CMK (cell line): ENCODE results near the gene HADHA.
A peak's percentile ranks its signal among the peaks of the same experiment; 100 is the strongest.
"Not testable (repeated sequence)": the region's sequence is repeated elsewhere in the genome, so short reads cannot be mapped to it uniquely, and the experiment has no call there.

Experiments used
- DNase-seq: peaks from one replicate; pipeline ENCODE4 v3.0.0-alpha.2; 2010; ENCODE audit warnings: low read depth

HADHA gene

DNA sequence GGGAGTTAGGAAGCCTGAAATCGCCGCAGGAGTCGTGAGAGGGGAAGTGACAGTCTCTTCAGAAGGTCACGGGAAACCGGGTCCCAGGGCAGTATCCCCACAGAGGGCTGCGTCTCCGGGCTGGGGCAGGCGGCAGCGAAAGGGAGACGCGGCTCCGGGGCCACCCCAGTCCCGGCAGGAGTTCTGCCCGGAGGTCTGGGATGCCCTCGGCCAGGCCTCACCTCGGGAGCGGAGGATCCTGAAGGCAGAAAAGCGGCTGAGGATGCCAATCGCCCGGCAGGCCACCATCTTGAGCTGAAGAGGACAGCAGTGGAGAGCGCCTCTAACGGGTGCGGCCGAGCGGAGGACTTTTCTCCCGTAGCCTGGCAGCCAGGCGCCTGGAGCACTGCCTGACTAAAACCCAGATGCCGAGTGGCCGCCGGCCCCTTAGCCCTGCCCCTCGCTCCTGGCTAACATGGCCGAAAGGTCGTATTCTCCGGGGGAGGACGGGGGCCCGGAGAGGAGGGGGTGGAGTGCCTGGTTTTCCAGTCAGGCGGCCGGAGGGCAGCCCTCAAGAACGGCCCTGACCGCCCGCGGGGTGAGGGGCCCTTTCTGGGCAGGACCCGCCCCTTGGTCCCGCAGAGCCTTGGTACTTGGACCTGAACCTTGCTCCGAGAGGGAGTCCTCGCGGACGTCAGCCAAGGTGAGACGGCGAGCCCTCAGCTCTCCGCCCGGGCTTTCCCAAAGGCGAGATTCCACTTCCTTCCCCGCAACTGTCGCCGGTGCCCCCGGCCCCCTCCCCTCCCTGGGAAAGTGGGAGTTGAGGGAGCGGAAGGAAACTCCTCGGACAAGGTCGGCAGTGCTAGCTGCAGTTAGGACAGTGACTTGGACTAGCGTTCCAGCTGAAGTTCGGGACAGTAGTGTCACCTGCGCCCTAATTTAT, at the start of gene HADHA, which contains the start of gene HADHB:
HADHA (minus strand) TSS at position 324 of the 922 bp plus-strand sequence; CDS start at position 288, 36 bp downstream.
HADHB (plus strand) TSS at position 631 of the 922 bp plus-strand sequence. CDS start 9,316 bp downstream, outside the sequence.
- DNase-seq: peak; percentile 83

DNA sequence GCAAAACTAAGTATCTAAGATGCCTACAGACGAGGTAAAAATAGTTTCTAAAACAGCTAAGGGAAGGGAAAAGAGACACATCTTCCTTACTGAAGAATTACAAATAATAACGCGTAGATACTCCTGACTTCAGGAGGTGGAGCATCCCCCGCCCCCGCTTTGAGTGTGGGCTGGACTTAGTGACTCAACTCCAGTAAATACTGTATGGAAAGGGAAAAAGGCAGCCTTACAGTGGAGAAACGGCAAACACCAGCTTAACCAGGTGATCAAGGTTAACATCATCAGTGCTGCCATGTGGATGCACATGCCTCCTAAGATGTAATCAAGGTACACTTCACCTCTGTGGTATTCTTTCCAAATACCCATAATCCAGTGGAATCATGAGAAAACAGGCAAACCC, 48.2 kb upstream of the HADHA start:
- no peak for DNase-seq

DNA sequence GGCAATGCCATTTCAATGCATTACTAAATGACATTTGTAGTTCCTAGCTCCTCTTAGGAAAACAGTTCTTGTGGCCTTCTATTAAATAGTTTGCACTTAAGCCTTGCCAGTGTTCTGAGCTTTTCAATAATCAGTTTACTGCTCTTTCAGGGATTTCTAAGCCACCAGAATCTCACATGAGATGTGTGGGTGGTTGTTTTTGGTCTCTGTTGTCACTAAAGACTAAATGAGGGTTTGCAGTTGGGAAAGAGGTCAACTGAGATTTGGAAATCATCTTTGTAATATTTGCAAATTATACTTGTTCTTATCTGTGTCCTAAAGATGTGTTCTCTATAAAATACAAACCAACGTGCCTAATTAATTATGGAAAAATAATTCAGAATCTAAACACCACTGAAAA, 45.6 kb upstream of the HADHA start:
- no peak for DNase-seq

DNA sequence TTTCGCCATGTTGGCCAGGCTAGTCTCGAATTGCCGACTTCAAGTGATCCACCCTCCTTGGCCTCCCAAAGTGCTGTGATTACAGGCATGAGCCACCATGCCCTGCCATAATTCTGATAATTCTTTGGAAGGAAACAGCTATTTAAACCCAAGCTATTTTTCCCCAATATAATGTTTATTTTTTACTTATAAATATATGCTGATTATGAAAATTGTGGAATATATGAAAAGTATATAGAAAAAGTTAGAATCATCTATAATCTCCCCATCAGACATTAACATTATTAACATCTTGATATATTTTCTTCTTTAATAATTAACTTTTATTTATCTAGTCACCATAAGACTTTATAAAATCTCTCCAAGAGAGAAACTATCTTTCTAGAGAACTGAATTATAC, 41.5 kb upstream of the HADHA start:
- DNase-seq: no peak

DNA sequence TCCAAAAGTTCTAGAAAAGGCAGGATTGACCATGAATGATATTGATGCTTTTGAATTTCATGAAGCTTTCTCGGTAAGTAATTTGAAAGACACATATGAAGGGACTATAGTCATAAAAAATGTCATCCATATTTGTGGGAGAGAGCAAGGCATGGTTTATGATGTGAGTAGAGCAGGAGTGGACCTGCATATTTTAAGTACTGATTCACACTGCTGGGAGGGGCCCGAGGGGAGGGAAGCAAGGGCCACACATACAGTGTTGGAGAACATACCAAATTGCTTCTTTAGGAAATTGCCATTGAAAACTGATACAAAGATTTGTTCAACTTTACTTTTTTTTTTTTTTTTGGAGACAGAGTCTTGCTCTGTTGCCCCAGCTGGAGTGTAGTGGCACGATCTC, 39.7 kb upstream of the HADHA start:
- no peak for DNase-seq

DNA sequence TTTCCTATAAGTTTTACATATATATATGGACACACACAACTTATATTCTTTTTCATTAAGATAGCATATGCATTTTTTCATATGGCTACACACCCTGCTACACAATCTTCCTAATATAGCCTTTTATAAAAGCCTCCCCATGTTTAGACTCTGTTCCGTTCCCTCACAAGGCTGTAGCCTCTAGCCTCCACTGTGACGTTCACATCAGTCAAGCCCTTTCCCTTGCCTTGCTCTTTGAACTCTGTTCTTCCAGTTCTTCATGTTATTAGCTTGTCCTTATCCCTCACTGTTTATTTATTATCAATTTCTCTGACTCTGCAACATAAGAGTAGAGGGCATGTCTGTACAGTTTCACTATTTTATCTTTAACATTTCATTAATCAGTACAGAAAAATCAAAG, 39.2 kb upstream of the HADHA start:
- no peak for DNase-seq

DNA sequence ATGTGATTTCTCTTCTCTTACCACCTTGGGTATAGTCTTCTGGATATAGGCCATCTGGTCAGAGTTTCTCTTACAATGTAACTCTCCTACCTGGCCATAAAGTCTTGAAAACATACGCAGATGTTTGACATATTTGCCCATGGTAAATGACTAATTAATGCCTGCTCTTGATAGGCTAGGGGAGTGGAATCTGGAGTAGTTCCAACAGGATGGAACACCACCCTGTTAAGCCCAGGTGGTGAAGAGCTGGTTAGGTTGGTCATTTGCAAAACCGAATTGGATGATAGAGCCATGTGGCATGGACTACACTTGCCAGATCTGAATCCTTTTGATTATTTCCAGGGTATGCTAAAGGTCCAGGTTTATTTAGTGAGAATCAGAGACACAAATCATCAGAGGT, 36.8 kb upstream of the HADHA start:
- no peak for DNase-seq

DNA sequence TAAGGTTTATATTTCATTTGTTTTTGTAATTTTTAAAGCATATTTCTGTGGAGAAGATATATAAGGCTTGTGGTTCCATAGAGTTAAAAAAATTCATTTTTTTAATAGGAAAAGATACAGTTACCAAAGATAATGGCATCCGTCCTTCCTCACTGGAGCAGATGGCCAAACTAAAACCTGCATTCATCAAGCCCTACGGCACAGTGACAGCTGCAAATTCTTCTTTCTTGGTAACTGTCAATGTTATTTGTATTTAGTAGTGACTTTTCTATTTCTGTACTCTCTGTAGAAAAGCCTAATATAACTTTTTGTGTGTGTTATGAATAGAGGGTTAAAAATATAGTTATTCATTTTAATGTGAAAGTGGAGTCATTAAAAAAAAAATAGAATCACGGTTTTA, 35.5 kb upstream of the HADHA start:
- DNase-seq: no peak

DNA sequence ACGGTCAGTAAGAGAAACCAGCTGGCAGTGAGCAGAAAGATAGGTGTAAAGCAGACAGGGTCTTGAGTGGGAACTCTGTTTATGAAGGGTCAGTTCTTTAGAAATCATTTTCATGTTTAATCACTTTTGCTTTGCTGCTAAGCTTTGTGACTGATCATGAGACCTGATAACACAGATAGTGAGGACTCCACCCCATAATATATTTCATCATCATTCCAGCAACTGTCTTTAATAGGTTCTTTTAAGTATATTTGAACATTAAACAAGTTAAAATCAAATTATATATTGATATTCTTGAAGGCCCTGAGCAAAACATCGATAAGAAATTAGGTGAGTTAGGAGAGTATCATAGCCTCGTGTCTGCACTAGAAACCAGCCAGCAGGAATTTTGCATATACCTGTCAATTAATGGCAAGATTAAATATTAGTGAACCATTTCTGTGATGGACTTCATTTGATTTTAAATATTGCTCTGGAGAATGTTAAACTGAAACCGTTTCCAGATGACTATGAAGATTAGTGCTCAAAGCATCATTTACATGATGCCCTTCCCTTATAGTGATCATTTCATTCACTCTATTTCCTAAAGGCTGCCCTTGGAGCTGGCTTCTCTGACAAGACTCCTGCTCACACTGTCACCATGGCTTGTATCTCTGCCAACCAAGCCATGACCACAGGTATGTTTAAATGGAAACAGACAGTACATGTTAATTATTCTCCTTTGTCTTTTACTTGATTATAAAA, 32.2 kb upstream of the HADHA start:
- DNase-seq: no peak

DNA sequence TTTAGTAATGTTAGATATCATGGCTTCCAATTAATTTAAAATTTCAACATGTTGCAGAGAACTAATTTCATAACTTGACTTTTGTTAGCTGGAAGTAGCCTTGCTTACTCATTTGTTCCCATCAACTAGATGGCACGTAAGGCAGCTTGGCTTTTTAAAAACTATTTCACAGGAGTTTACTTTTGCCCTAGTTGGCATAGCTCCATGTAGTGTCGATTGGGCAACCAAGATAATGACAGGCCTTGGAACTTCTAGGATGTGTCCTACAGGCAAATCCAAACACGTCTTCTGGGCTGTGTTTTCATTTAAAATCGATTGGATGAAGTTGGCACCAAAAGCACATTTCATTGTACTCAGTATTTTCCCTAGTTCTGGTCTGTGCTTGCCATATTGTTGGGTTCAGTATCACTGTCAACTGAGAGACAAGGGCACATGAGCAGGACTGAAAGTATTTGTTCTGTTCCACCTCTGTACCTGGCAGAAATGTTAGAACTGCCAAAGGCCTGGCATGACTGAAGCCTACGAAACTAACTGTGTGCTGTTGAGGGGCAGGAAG, 29.7 kb upstream of the HADHA start:
- DNase-seq: no peak

DNA sequence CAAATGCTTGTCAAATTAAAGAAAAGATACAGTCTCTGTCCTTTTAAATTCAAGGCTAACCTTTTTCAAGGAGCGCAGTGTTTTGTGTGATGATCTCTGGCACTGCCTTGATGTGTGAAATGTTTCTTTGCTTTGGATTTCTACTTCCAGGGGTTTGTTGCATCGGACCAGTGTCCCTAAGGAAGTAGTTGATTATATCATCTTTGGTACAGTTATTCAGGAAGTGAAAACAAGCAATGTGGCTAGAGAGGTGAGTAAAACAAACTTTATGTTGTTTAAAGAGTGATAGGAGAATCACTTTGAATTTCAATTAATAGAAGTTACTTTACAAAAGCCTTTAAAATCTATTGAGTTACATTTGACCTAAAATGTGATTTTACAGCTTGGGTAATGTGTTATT, 29.1 kb upstream of the HADHA start:
- no peak for DNase-seq

DNA sequence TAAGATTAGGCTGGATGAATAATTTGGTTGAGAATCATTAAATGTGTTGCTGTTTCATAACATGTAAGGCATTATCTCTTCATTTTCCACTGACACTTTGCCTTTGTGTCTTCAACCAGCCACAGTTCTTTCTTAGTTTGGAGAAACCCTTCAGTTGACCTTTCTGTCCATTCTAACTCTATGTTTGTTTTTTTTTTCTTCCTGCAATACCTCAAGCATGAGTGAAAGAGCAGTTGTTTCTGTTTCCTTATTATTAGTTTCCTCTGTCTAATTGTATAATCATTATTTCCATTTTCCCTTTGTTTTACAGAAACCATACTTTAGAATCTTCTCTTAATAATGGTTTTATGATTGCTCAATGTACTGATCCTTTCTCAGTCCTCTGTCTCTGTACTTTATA, 25.9 kb upstream of the HADHA start:
- DNase-seq: no peak

DNA sequence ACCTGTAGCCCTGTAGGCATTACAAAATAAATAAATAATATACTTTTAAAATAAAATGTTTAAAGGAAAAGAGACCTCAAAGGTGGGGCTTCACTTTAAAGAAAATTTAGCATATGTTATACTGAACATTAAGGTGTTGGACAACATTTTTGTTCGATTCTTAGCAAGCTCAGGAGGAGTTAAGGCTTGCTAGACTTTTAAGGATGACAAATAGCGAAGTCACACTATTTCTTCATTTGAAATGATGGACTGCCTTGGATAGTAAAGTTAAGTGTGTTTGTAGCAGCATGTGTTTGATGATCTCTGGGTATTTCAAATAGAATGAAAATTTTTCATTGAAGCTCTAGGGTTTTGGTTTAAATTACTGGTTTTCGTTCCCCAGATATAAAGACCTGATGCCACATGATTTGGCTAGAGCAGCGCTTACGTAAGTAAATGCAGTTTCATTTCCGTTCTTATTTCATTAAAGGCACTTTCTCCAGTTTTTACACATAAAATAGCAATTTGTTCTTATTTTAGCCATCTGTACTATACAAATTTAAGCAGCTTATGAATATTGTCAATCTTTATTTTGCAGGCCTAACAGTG, 25.2 kb upstream of the HADHA start:
- no peak for DNase-seq

DNA sequence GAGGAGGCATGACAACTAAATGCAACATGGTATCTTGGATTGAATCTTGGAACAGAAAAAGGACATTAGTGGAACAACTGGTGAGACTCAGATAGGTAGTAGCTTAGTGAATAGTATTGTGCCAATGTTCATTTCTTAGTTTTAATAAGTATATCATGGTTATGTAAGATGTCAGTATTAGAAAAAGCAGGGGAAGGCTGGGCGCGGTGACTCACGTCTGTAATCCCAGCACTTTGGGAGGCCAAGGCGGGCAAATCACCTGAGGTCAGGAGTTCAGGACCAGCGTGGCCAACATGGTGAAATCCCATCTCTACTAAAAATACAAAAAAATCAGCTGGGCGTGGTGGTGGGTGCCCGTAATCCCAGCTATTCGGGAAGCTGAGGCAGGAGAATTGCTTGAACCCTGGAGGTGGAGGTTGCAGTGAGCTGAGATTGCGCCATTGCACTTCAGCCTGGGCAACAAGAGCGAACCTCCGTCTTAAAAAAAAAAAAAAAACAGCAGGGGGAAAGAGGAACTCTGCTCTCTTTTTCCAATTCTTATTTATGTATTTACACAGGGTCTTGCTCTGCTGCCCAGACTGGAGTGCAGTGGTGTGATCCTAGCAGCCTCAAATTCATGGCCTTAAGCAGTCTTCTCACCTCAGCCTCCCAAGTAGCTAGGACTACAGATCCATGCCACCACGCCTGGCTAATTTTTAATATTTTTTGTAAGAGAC, 24.4 kb upstream of the HADHA start:
- DNase-seq: not testable (repeated sequence)

DNA sequence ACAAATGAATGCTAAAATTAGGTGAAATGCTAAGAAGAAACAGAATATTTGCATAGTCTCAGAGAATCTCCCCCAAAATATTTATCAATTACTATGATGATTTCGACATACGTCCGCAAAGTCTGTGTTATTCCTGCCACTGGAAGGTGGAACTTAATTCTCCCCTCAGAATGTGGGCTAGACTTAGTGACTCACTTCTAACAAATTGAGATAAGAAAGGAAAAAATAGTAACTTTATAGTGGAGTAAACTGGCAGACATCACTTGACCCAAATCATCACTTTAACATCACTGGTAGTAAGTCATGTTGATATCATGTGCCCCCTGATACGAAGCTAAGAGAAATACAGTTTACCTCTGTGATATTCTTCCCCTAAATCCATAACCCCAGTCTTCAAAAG, 23.8 kb upstream of the HADHA start:
- DNase-seq: no peak

DNA sequence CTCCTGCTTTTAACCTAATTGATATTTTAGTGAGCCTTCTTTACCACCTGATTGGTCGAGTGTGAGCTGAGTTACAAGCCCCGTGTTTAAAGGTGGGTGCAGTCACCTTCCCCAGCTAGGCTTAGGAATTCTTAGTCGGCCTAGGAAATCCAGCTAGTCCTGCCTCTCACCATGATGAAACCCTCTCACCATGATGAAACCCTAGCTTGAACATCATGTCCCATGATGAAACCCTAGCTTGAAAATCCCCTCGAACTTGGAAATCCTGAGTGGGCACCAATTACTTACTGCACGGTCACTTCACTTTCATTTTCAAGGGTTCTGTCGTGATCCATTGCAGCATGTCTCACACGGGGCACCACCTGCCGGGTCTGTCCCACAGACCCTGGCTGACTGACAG, 14.4 kb upstream of the HADHA start:
- DNase-seq: not testable (repeated sequence)

DNA sequence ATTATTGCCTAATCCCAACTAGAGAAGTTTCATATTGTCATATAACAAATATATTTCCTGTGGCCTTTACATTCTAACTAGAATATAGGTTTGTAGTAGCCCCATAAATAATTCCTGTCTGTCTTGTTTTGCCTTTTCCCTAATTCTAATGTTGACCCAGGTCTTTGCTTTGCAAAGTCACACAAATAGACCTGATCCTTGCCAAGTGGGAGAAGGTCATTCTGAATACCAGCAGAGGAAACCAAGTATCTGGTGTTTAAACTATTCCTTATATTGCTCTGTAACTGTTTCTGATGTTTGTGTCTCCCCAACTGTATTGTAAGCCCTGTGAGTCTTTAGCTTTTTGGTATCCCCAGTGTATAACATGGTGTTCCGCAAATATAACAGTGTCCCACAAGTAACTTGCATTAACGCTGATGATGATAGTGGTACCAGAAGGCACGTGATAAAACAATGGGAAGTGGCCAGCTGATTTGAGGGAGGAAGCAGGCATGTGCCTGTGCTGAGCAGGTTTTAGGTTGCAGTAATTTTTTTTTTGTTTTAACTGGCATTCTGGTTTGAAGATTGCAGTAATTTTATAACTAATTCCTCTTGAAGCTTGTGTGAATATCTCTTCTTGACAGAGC, 11.4 kb upstream of the HADHA start:
- DNase-seq: no peak

DNA sequence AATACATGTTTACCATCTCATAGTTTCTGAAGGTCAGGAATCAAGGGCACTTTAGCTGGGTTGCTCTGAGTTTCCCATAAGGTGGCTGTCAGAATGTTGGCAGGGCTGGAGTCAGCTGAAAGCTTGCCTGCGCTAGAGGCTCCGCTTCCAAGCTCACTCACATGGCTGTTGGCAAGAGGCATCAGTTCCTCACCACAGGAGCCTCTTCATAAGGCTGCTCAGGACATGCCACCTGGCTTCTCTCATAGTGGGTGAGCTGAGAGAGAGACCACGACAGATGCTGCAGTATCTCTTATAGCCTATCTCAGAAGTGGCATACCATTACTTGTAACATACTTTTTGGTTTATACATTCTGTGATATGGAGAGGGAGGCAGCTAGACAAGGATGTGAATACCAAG, 7.5 kb upstream of the HADHA start:
- DNase-seq: no peak

DNA sequence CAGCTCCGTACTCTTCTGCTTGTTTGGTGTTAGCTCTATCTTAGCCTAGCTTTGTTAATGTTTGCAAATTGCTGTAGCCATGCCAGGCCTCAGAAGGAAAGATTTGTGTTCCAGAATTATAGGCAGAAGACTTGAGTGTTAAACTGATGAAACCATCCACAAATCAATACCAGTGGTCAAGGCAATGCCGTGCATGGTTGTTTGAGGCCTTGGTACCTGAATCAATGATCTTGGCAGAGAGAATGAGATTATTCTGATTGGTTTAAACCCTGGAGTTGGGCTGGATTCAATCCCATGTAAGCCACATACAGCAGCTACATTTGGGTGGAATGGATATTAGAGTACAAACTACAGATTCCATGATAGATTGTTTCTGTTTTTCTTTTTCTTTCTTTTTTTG, 5.2 kb upstream of the HADHA start:
- DNase-seq: no peak

DNA sequence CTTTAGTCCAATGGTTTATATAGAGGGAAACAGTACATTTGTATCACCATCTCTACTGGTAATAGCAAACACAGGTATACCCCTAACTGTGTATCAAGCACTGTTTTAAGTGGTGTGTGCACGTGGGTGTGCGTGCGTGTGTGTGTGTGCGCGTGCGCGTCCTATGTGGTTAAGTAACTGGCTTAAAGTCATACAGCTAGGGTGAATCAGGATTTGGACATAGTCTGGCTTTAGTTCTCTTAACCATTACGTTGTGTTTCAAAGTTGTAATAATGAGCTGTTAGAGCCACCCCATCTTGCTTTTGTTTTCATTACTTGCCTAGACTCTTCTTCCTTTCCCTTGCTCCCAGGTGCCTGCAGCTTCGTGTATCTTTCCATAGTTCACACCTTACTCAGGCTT, 2.4 kb upstream of the HADHA start:
- no peak for DNase-seq

DNA sequence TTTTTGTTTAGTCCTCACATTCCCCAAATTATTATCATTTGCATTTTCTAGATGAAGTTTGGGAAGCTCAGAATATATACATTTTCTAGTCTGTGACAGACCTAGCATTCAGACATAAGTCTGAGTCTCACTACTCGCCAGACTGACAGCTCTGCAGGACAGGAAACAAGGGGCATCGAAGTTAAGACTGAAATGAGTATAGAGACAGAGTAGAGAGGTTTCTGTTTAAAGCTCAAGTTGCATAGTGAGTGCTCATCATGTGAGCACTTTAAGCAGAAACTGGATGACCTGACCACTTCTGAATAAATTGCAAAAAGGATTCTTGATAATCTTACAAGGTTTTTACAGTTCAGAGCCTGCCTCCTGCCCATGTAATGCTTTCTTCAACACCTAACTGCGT, 1.4 kb upstream of the HADHA start:
- DNase-seq: no peak
